ENCODE data around the gene TIMP1.

TIMP1 gene

GRCh38 chrX:47581731-47582647, at the start of gene TIMP1:
Gene TIMP1, plus strand, starts transcription at chrX:47582436. Its CDS starts 980 bp downstream, at chrX:47583416.
- H3K4me1 ChIP-seq (ENCODE audit: control insufficient read depth, insufficient read depth, low read length), result peaks cover 12% of the 10 kb centered on the region; the same call in 1 of the 2 replicates
- H3K36me3 ChIP-seq (ENCODE audit: control insufficient read depth, insufficient read depth, low read length), result peaks cover 9% of the 10 kb centered on the region; the same call in 1 of the 2 replicates
- H3K27me3 ChIP-seq (ENCODE audit: control insufficient read depth, insufficient read depth, low read length), result no peaks in the 10 kb centered on the region
- peak within 1 kb of the TSS; percentile 63 for H3K4me3 ChIP-seq (ENCODE audit: low read depth, low read length)
- H3K9ac ChIP-seq (ENCODE audit: low read length), result peak within 1 kb of the TSS; percentile 69
- peaks cover 3% of the 10 kb centered on the region; the same call in 1 of the 2 replicates for H3K9me3 ChIP-seq (ENCODE audit: control insufficient read depth, insufficient read depth, low read depth, low read length)
- no peak within 1 kb of the TSS for H3K27ac ChIP-seq (ENCODE audit: low read depth, low read length)

GRCh38 chrX:47539860-47540259, 42.4 kb upstream of the TIMP1 start:
- Histone ChIP-seq H3K27ac (ENCODE audit: low read depth, low read length) (no peak overlapping the region), H3K9me3 (ENCODE audit: control insufficient read depth, insufficient read depth, low read depth, low read length) (peaks cover 12% of the 10 kb centered on the region; the same call in 1 of the 2 replicates), H3K9ac (ENCODE audit: low read length) (no peak overlapping the region), H3K4me3 (ENCODE audit: low read depth, low read length) (no peak overlapping the region), H3K4me1 (ENCODE audit: control insufficient read depth, insufficient read depth, low read length) (peaks cover 7% of the 10 kb centered on the region; the same call in 1 of the 2 replicates), H3K27me3 (ENCODE audit: control insufficient read depth, insufficient read depth, low read length) (no peaks in the 10 kb centered on the region), H3K36me3 (ENCODE audit: control insufficient read depth, insufficient read depth, low read length) (no peaks in the 10 kb centered on the region)

GRCh38 chrX:47540754-47541538, 41.3 kb upstream of the TIMP1 start:
- H3K27ac ChIP-seq (ENCODE audit: low read depth, low read length), result no peak overlapping the region; the same call in 1 of the 2 replicates
- H3K9me3 ChIP-seq (ENCODE audit: control insufficient read depth, insufficient read depth, low read depth, low read length), result peaks cover 6% of the 10 kb centered on the region; the same call in 1 of the 2 replicates
- H3K4me3 ChIP-seq (ENCODE audit: low read depth, low read length), result no peak overlapping the region
- no peak overlapping the region for H3K9ac ChIP-seq (ENCODE audit: low read length)
- H3K36me3 ChIP-seq (ENCODE audit: control insufficient read depth, insufficient read depth, low read length), result no peaks in the 10 kb centered on the region
- peaks cover 7% of the 10 kb centered on the region; the same call in 1 of the 2 replicates for H3K4me1 ChIP-seq (ENCODE audit: control insufficient read depth, insufficient read depth, low read length)
- H3K27me3 ChIP-seq (ENCODE audit: control insufficient read depth, insufficient read depth, low read length), result no peaks in the 10 kb centered on the region

DNA sequence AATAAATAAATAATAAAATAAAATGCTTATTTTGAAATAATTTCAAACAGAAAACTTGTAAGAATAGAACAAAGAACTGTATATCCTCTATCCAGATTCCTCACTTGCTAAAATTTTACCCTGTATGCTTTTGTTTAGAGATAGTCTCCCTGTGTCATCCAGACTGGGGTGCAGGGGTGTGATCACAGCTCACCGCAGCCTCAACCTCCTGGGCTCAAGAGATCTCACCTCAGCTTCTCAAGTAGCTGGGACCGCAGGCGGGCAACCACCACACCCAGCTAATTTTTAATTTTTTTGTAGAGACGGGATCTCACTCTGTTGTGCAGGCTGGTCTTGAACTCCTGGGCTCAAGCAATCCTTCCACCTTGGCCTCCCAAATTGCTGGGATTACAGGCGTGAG, 38.7 kb upstream of the TIMP1 start:
- H3K4me1 ChIP-seq (ENCODE audit: control insufficient read depth, insufficient read depth, low read length), result peaks cover 7% of the 10 kb centered on the region; the same call in 1 of the 2 replicates
- no peak overlapping the region for H3K27ac ChIP-seq (ENCODE audit: low read depth, low read length)
- no peaks in the 10 kb centered on the region for H3K27me3 ChIP-seq (ENCODE audit: control insufficient read depth, insufficient read depth, low read length)
- H3K9me3 ChIP-seq (ENCODE audit: control insufficient read depth, insufficient read depth, low read depth, low read length), result peaks cover 2% of the 10 kb centered on the region; the same call in 1 of the 2 replicates
- no peak overlapping the region for H3K4me3 ChIP-seq (ENCODE audit: low read depth, low read length)
- no peaks in the 10 kb centered on the region for H3K36me3 ChIP-seq (ENCODE audit: control insufficient read depth, insufficient read depth, low read length)
- H3K9ac ChIP-seq (ENCODE audit: low read length), result no peak overlapping the region

GRCh38 chrX:47556045-47556623, 26.1 kb upstream of the TIMP1 start:
- Histone ChIP-seq H3K9me3 (ENCODE audit: control insufficient read depth, insufficient read depth, low read depth, low read length) (no peaks in the 10 kb centered on the region; the same call in 1 of the 2 replicates), H3K4me3 (ENCODE audit: low read depth, low read length) (peak overlapping the region; percentile 75), H3K36me3 (ENCODE audit: control insufficient read depth, insufficient read depth, low read length) (no peaks in the 10 kb centered on the region), H3K9ac (ENCODE audit: low read length) (peak overlapping the region; percentile 89), H3K27me3 (ENCODE audit: control insufficient read depth, insufficient read depth, low read length) (no peaks in the 10 kb centered on the region), H3K27ac (ENCODE audit: low read depth, low read length) (peak overlapping the region; percentile 71), H3K4me1 (ENCODE audit: control insufficient read depth, insufficient read depth, low read length) (peaks cover 14% of the 10 kb centered on the region; the same call in 1 of the 2 replicates)

DNA sequence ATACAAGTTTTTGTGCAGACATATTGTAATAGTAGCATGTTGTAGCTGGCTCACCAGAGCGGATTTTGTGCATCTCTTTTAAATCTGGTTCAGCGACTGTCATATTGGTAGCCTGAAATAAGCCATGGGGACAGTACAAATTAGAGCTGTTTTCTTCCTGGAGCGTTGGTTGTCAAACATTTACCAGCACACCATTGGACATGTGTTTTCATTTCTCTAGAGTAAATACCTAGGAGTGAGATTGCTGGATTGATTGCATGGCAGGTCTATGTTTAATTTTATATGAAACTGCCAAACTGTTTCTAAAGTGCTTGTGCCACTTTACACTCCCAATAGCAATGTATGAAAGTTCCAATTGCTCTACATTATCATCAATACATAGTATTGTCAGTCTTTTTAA, 23.8 kb upstream of the TIMP1 start:
- H3K4me3 ChIP-seq (ENCODE audit: low read depth, low read length), result no peak overlapping the region

DNA sequence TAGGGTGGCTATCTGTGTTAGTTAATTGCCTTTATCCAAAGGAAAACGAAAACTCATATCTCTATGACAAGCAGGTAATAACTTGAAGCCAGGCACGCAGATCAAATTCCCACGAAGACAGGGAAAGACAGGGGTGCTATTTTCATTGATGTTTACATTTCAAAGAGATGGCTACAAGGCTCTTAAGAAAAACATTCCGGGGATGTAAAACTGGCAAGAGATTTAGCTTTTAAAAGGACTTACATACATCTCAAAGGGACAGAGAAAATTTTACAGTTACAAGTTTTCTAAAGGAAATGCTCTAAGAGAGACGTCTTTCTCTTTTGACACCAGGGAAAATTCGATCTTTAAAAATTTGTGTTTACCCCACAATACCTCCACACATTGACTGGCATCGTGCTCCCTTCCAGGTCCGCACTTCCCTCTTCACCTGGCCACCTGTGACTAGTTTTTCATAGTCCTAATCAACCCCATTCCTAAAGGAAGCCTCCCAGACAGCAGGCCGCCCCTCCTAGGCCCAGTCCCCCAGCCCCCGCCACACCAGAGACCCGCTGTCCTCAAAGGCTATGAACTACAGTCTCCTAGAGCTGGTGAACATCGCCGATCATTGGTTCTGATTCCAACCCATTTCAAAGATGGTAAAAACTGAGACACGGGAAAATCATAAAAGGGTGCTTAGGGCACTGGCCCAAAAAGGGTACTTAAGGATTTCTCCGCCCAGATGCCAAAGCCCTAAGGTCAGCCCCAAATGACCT, 21.9 kb upstream of the TIMP1 start:
- Histone ChIP-seq H3K4me1 (ENCODE audit: control insufficient read depth, insufficient read depth, low read length) (peaks cover 17% of the 10 kb centered on the region; the same call in 1 of the 2 replicates), H3K9me3 (ENCODE audit: control insufficient read depth, insufficient read depth, low read depth, low read length) (no peaks in the 10 kb centered on the region; the same call in 1 of the 2 replicates), H3K36me3 (ENCODE audit: control insufficient read depth, insufficient read depth, low read length) (peaks cover 26% of the 10 kb centered on the region), H3K27ac (ENCODE audit: low read depth, low read length) (peak overlapping the region; percentile 5; the same call in 1 of the 2 replicates), H3K4me3 (ENCODE audit: low read depth, low read length) (peak overlapping the region; percentile 82), H3K9ac (ENCODE audit: low read length) (peak overlapping the region; percentile 52), H3K27me3 (ENCODE audit: control insufficient read depth, insufficient read depth, low read length) (no peaks in the 10 kb centered on the region)

More for the DNA sequence above, 23.8 kb upstream of the TIMP1 start:
- no peak overlapping the region for H3K27ac ChIP-seq (ENCODE audit: low read depth, low read length)
- H3K9me3 ChIP-seq (ENCODE audit: control insufficient read depth, insufficient read depth, low read depth, low read length), result no peaks in the 10 kb centered on the region; the same call in 1 of the 2 replicates
- H3K9ac ChIP-seq (ENCODE audit: low read length), result no peak overlapping the region
- peaks cover 7% of the 10 kb centered on the region for H3K36me3 ChIP-seq (ENCODE audit: control insufficient read depth, insufficient read depth, low read length)
- peaks cover 17% of the 10 kb centered on the region; the same call in 1 of the 2 replicates for H3K4me1 ChIP-seq (ENCODE audit: control insufficient read depth, insufficient read depth, low read length)
- H3K27me3 ChIP-seq (ENCODE audit: control insufficient read depth, insufficient read depth, low read length), result no peaks in the 10 kb centered on the region

- Histone ChIP-seq H3K4me1 (ENCODE audit: control insufficient read depth, insufficient read depth, low read length) (peaks cover 17% of the 10 kb centered on the region; the same call in 1 of the 2 replicates), H3K27me3 (ENCODE audit: control insufficient read depth, insufficient read depth, low read length) (no peaks in the 10 kb centered on the region), H3K4me3 (ENCODE audit: low read depth, low read length) (peak within 1 kb of the TSS; percentile 82), H3K36me3 (ENCODE audit: control insufficient read depth, insufficient read depth, low read length) (peaks cover 27% of the 10 kb centered on the region), H3K9ac (ENCODE audit: low read length) (peak within 1 kb of the TSS; percentile 84), H3K27ac (ENCODE audit: low read depth, low read length) (peak within 1 kb of the TSS; percentile 57; the same call in 1 of the 2 replicates), H3K9me3 (ENCODE audit: control insufficient read depth, insufficient read depth, low read depth, low read length) (no peaks in the 10 kb centered on the region; the same call in 1 of the 2 replicates)
Measured at GRCh38 chrX:47560934-47561658, 21.1 kb upstream of the TIMP1 start, which contains the start of gene ARAF. Gene ARAF, plus strand, starts transcription at chrX:47561205. Its CDS starts 1,763 bp downstream, at chrX:47562968.

DNA sequence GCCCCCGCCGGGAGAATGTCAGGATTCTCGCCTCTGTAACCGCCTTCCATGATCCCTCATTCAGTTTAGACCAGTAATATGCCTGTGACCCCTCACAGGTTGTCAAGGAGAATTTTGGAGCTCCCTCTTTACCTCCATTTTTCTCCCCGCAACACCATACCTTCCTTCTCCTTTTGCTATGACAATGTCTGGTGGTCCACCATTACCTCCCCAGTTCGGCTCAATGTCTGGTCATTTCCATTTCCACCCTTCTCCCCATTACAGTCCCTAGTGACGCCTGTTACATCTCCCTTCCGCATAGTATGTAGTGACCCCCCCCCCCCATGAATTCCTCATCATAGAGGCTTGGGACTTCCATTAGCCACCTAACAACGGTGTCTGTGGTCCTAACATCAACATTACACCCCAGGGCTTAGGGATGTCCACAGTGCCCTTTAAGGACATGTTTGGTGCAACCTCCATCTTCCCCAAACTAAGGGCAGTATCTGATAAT, 20.5 kb upstream of the TIMP1 start:
- Histone ChIP-seq H3K4me3 (ENCODE audit: low read depth, low read length) (peak overlapping the region; percentile 82), H3K27ac (ENCODE audit: low read depth, low read length) (no peak overlapping the region), H3K4me1 (ENCODE audit: control insufficient read depth, insufficient read depth, low read length) (peaks cover 12% of the 10 kb centered on the region; the same call in 1 of the 2 replicates), H3K9ac (ENCODE audit: low read length) (peak overlapping the region; percentile 67), H3K27me3 (ENCODE audit: control insufficient read depth, insufficient read depth, low read length) (no peaks in the 10 kb centered on the region), H3K9me3 (ENCODE audit: control insufficient read depth, insufficient read depth, low read depth, low read length) (peaks cover 3% of the 10 kb centered on the region; the same call in 1 of the 2 replicates), H3K36me3 (ENCODE audit: control insufficient read depth, insufficient read depth, low read length) (peaks cover 33% of the 10 kb centered on the region)
